ENCODE results near the gene AK9.

GRCh38 chr6:109580519-109580918, 110.5 kb downstream of the AK9 start:
- TF ChIP-seq POLR2A (IDR thresholded peaks at IDR 0.05; ENCODE audit: low read length), result no peak
- TF ChIP-seq GATA1 (IDR thresholded peaks at IDR 0.05; ENCODE audit: low read depth, low read length), result no peak

All from erythroblast (primary cell).